Measurements from ENCODE around the gene CDKAL1. TPM values are rescaled to one million over a fixed set of nuclear protein-coding genes. Genes with fewer than 3 reads are reported as not detected.

The CDKAL1 gene
- total and polyA plus RNA-seq, 10 of the 15 experiments (the other 5 are each of a cell fraction or from before 2014, with no cell fraction given), result 10.7 to 26.9 (median 17.3) TPM

GRCh38 chr6:20716865-20717264 lies 182.6 kb downstream of the CDKAL1 start (continued):
- TF ChIP-seq BMI1 (IDR thresholded peaks at IDR 0.05; ENCODE audit: borderline replicate concordance) (peak; percentile 54; the same call in 1 of the 2 replicates), CBX5 (IDR thresholded peaks at IDR 0.05; ENCODE audit: low read depth) (no peak), KDM1A (IDR thresholded peaks at IDR 0.05; ENCODE audit: borderline replicate concordance) (no peak), IRF4 (IDR thresholded peaks at IDR 0.05; ENCODE audit: low read depth, low read length) (peak; percentile 74), ZBED1 (IDR thresholded peaks at IDR 0.05; ENCODE audit: borderline replicate concordance) (peak; percentile 65; the same call in 1 of the 2 replicates), SREBF2 (IDR thresholded peaks at IDR 0.05; ENCODE audit: low read length) (no peak), POLR2AphosphoS2 (IDR thresholded peaks at IDR 0.05; ENCODE audit: low read depth, low read length) (no peak), YBX1 (IDR thresholded peaks at IDR 0.05) (no peak), RELB (IDR thresholded peaks at IDR 0.05; ENCODE audit: low read depth) (peak; percentile 54; the same call in 1 of the 2 replicates), BHLHE40 (IDR thresholded peaks at IDR 0.05; ENCODE audit: borderline replicate concordance in 1 of 2, low read depth in 2 of 2, low read length in 1 of 2) (no peak), NFYA (IDR thresholded peaks at IDR 0.05; ENCODE audit: borderline replicate concordance, low read depth, low read length) (no peak), IKZF1 (conservative IDR thresholded peaks at IDR 0.05) (peak; percentile 87), POU2F2 (IDR thresholded peaks at IDR 0.05; ENCODE audit: borderline replicate concordance, low read depth, low read length) (no peak), USF2 (IDR thresholded peaks at IDR 0.05; ENCODE audit: borderline replicate concordance, low read depth, low read length) (no peak), ZBTB4 (CRISPR knock-in tag; IDR thresholded peaks at IDR 0.05) (no peak), NBN (IDR thresholded peaks at IDR 0.05) (0 out of 2 replicates have a peak, but pooled peaks have one; percentile 46), FOS (IDR thresholded peaks at IDR 0.05; ENCODE audit: borderline replicate concordance, extremely low read depth, insufficient read length) (no peak), PML (IDR thresholded peaks at IDR 0.05; ENCODE audit: low read length) (no peak), CEBPB (IDR thresholded peaks at IDR 0.05; ENCODE audit: borderline replicate concordance in 1 of 2, low read depth in 2 of 2, low read length in 2 of 2) (no peak)
- TF ChIP-seq, protein P1, sequence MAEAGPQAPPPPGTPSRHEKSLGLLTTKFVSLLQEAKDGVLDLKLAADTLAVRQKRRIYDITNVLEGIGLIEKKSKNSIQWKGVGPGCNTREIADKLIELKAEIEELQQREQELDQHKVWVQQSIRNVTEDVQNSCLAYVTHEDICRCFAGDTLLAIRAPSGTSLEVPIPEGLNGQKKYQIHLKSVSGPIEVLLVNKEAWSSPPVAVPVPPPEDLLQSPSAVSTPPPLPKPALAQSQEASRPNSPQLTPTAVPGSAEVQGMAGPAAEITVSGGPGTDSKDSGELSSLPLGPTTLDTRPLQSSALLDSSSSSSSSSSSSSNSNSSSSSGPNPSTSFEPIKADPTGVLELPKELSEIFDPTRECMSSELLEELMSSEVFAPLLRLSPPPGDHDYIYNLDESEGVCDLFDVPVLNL (IDR thresholded peaks at IDR 0.05; ENCODE audit: low read depth, low read length), result no peak
- TF ChIP-seq, protein P2, sequence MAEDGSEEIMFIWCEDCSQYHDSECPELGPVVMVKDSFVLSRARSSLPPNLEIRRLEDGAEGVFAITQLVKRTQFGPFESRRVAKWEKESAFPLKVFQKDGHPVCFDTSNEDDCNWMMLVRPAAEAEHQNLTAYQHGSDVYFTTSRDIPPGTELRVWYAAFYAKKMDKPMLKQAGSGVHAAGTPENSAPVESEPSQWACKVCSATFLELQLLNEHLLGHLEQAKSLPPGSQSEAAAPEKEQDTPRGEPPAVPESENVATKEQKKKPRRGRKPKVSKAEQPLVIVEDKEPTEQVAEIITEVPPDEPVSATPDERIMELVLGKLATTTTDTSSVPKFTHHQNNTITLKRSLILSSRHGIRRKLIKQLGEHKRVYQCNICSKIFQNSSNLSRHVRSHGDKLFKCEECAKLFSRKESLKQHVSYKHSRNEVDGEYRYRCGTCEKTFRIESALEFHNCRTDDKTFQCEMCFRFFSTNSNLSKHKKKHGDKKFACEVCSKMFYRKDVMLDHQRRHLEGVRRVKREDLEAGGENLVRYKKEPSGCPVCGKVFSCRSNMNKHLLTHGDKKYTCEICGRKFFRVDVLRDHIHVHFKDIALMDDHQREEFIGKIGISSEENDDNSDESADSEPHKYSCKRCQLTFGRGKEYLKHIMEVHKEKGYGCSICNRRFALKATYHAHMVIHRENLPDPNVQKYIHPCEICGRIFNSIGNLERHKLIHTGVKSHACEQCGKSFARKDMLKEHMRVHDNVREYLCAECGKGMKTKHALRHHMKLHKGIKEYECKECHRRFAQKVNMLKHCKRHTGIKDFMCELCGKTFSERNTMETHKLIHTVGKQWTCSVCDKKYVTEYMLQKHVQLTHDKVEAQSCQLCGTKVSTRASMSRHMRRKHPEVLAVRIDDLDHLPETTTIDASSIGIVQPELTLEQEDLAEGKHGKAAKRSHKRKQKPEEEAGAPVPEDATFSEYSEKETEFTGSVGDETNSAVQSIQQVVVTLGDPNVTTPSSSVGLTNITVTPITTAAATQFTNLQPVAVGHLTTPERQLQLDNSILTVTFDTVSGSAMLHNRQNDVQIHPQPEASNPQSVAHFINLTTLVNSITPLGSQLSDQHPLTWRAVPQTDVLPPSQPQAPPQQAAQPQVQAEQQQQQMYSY (CRISPR knock-in tag; IDR thresholded peaks at IDR 0.05), result no peak
